HG02588 (cell line): Measurements from ENCODE around the gene NAT8.
"Not testable (repeated sequence)": the region's sequence is repeated elsewhere in the genome, so short reads cannot be mapped to it uniquely, and the experiment has no call there.

Experiments
- ATAC-seq: cut with Tn5 transposase; IDR thresholded peaks from one replicate; pipeline ENCODE4 v1.9.1; 2021; ENCODE audit warnings: mild to moderate bottlenecking, moderate library complexity; ENCODE audit not compliant: unreplicated experiment

Gene NAT8

GRCh38 chr2:73642338-73643018 lies at the start of gene NAT8:
Gene NAT8, minus strand, starts transcription at chr2:73642422. Its CDS starts 794 bp downstream, at chr2:73641628.
- ATAC-seq = no peak

GRCh38 chr2:73690372-73691088 lies 48.3 kb upstream of the NAT8 start:
- not testable (repeated sequence) for ATAC-seq

DNA sequence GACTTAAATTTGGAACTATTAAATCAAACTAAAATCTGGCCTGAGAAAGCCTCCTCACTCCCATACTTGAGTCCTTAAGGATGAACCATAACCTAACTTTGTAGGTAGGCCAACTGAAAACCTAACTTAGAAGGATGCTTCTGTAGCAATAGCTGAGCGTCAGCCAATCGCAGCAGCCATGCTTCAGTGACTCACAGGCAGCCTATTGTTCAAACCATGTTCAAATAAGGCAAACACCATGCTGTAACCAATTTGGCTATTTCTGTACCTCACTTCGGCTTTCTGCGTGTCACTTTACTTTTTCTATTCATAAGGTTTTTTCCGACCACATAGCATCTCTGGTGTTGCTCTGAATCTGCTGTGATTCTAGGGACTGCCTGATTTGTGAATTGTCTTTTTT lies 46.3 kb upstream of the NAT8 start:
- ATAC-seq = not testable (repeated sequence)

GRCh38 chr2:73685764-73686438 lies 43.7 kb upstream of the NAT8 start:
- ATAC-seq = no peak

- not testable (repeated sequence) for ATAC-seq
These were observed 42.7 kb upstream of the NAT8 start for GRCh38 chr2:73684905-73685304.

GRCh38 chr2:73684325-73684724 lies 42.1 kb upstream of the NAT8 start:
- not testable (repeated sequence) for ATAC-seq

GRCh38 chr2:73679951-73680571 lies 37.8 kb upstream of the NAT8 start:
- not testable (repeated sequence) for ATAC-seq

DNA sequence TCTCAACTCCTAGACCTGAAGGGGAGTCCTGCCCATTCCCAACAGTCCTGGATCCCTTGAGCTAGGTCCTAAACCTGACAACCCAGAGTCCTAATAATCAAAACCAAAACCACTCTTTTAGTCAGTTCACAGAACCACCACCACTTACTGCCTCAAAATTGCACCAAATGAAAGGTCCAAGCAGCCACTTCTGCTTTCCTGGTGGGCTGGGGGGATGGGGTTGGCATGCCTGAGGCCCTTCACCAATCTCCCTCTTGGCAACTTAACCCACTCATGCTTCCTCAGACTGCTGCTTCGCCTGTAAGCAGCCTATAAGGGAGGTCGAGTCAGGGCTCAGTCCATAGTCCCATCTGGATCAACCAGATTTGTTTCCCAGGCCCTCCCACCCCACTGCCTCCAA lies 37.0 kb upstream of the NAT8 start:
- ATAC-seq = not testable (repeated sequence)

- ATAC-seq = not testable (repeated sequence)
These were observed 35.8 kb upstream of the NAT8 start for GRCh38 chr2:73678008-73678407.

DNA sequence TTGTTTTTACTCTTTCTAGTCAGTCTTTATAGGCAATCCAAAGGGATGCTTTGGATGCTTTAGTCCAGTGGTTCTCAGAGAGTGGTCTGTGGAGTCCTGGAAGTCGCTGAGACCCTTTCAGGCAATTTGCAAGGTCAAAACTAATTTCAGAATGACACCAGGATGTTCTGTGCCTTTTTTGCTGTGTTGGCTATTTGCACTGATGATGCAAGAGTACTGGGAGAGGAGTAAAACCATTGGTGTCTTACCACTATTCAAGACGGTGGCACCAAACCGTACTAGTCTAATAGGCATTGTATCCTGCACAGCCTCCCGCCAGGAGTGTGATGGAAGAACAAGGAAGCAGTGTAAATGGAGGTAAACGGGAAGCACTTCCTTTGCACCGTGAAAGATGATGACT lies 34.0 kb upstream of the NAT8 start:
- not testable (repeated sequence) for ATAC-seq

DNA sequence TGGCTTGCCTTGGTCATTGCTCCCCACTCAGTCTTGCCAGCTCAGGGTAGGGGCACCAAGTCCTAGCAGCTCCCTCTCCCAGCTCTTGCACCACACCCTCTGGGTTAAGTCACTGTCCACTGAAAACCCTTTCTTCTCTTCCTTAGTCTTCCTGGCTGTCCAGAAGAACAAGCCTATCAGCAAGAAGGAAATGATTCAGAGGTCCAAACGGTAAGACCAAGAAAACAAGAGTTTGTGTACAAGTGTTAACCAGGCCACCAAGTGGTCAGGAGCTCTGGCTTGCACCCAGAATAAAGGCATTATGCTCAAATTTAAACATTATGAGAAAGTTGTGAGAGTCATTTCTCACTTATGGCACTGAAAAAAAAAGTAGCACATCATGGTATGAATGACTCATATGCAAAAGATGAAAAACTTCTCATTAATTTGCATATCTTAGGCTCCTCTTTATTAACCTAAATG lies 32.5 kb upstream of the NAT8 start:
- not testable (repeated sequence) for ATAC-seq

DNA sequence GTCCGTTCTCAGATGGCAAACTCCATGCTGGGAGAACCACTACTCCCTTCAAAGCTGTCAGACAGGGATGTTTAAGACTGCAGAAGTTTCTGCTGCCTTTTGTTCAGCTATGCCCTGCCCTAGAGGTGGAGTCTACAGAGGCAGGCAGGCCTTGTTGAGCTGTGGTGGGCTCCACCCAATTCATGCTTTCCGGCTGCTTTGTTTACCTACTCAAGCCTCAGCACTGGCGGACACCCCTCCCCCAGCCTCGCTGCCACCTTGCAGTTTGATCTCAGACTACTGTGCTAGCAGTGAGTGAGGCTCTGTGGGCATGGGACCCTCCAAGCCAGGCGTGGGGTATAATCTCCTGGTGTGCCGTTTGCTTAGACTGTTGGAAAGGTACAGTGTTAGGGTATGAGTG lies 27.8 kb upstream of the NAT8 start:
- not testable (repeated sequence) for ATAC-seq

GRCh38 chr2:73667239-73667638 lies 25.0 kb upstream of the NAT8 start:
- not testable (repeated sequence) for ATAC-seq

GRCh38 chr2:73654175-73654574 lies 12.0 kb upstream of the NAT8 start:
- no peak for ATAC-seq

DNA sequence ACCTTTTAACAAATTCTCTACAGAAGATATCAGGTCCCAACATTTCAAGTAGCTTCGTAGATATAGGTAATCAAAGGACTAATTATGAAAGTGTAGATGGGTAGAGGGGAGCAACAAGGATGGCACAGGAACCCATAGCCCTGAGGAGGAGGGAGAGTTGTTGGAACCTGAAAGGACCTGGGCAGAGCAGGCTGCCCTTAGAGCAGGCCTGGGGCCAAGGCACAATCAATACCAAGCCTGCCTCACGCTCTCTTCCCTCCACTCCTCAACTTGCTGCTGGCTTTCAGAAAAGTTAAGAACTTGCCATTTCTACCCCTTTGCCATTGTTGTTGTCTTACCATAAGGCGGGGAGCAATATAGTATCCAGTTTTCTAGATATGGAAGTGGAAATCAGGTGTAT lies 10.1 kb upstream of the NAT8 start:
- ATAC-seq = no peak

DNA sequence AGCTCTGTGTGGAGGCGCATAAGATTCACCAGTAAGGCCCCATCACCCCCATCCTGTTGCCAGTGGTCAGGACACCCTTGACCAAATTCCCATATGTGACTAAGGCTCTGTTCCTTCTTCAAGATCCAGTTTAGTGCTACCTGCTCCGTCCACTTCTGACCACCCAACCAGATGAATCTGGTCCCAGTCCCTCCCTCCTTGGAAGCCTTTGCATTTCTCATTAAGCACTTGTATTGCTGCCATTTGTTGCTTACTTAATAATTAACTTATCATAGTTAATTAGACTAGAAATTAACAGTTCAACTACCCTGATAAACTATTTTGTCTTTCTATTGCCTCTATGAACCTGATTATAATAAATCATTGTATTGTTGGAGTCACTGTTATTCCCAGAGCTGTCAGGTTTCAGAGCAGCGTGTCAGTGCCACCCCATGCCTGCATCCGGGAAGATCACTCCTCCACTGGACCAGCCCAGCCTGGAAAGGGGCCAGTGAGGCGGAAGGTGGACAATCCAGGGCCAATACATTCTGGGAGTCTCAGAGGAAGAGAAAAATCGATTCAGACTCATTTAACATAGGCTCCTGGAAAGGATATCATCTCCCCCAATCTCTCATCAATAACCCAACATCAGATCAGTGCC lies 9.5 kb upstream of the NAT8 start:
- ATAC-seq = no peak

DNA sequence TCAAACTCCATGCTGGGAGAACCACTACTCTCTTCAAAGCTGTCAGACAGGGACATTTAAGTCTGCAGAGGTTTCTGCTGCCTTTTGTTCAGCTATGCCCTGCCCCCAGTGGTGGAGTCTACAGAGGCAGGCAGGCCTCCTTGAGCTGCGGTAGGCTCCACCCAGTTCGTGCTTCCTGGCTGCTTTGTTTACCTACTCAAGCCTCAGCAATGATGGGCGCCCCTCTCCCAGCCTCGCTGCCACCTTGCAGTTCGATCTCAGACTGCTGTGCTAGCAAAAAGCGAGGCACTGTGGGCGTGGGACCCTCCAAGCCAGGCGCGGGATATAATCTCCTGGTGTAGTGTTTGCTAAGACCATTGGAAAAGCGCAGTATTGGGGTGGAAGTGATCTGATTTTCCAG lies 5.5 kb upstream of the NAT8 start:
- not testable (repeated sequence) for ATAC-seq

- no peak for ATAC-seq
These were observed 507 bp downstream of the NAT8 start for GRCh38 chr2:73641767-73642062.

- ATAC-seq = no peak
These were observed 1.1 kb downstream of the NAT8 start for GRCh38 chr2:73640946-73641766.

DNA sequence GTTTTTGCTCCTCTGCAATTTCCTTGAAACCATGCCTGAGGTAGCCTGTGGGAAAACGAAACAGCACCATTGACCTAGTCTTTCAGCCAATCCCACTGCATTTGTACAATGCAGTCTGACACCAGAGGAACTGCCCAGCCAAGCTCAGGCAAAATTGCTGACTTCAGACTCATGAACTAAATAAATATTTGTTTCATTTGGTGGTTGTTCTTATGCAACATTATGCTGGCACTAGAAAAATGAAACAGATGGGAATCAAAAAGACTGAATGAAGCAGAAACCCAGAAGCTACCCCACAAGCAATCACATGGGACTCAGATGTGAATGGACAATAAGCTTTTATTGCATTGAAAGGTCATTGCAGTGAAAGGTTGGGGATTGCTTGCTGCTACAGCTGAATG lies 1.7 kb downstream of the NAT8 start:
- no peak for ATAC-seq
